CD4-positive, alpha-beta T cell treated with Interleukin-2 at 100 ng/mL for 4 hours (primary cell): ENCODE results near the gene IFI27L2.
"Not testable (repeated sequence)": the region's sequence is repeated elsewhere in the genome, so short reads cannot be mapped to it uniquely, and the experiment has no call there.

ENCODE experiments used
- DNase-seq: peaks from one replicate; pipeline ENCODE4 v3.0.0-alpha.2; 2020; ENCODE audit warnings: low spot score

Gene IFI27L2, protein sequence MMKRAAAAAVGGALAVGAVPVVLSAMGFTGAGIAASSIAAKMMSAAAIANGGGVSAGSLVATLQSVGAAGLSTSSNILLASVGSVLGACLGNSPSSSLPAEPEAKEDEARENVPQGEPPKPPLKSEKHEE

GRCh38 chr14:94129111-94129757 lies at the start of gene IFI27L2:
TSS of gene IFI27L2 (minus strand) at chr14:94129604. CDS start at chr14:94129564, 40 bp downstream.
- DNase-seq: peak; percentile 68

DNA sequence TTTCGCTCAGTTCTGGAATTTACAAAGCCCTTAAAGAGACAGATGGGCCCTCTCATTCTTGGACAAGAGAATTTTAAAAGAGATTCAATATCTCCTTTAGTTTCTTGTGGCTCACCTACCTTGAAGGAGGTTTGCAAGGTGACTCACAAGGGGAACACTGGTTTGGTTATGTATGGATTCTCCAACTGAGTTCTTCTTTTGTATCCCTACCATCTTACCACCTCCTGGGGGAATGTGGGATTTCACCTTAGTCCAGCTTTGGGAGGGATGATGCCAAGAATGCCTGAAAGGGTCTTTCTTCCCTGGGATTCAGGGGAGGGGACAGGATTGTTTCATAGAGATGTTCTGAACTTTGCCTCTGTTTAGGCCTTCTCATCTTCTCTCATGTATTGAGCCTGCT lies 48.4 kb upstream of the IFI27L2 start:
- no peak for DNase-seq

GRCh38 chr14:94176808-94177207 lies 47.4 kb upstream of the IFI27L2 start:
- no peak for DNase-seq

DNA sequence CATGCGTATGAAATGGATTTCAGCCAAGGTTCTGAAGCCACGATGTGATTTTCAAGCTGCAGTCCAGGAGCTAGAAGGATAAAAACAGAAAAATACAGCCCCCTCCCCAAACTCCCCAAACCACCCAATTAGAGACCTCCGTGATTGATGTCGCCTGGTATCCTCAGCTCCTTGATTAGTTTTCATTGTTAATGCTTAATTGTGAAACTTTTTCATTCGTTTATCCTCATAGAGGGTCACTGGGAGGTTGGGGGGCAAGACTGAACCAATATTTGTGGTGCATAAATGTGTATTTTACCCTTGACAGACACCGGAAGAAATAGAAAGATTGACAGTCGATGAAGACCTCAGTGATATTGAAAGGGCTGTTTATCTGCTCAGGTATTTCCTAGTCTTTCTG lies 46.3 kb upstream of the IFI27L2 start:
- no peak for DNase-seq

DNA sequence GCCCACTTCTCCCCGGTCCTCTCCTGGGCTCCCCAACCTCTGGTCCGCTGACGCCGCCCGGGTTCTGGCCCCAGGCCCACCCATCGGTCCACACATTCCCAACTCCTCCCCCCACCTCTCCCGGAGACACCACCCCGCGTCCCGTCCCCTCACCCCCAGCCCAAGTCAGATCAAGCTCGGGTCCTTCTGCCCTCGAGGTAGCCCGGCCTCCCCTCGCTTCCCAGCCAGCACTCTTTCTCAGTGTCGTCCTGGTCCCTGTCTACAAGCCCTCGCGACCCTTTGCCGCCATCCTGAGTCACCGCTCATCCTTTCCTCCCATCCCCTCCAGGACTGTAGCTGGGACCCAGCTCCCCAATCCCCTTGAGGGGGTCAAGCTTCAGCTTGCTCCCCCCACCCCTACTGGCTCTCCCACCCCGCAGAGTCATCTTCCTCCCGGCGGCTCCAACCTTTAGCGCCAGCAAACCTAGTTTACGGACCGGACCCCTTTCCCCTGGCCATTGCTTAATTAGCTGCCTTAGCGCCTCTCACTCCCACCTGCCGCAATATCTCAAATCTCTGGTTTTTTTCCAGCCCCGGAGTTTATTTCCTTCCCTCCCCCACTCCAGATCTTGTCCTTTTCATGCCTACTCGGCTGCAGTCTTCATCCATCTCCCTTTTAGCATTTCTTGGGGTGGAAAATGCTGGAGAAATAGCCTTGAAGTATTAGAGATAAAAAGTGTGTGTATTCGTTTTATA lies 45.8 kb upstream of the IFI27L2 start:
- DNase-seq: no peak

- DNase-seq: no peak
Observed at GRCh38 chr14:94174604-94175010, 45.2 kb upstream of the IFI27L2 start.

DNA sequence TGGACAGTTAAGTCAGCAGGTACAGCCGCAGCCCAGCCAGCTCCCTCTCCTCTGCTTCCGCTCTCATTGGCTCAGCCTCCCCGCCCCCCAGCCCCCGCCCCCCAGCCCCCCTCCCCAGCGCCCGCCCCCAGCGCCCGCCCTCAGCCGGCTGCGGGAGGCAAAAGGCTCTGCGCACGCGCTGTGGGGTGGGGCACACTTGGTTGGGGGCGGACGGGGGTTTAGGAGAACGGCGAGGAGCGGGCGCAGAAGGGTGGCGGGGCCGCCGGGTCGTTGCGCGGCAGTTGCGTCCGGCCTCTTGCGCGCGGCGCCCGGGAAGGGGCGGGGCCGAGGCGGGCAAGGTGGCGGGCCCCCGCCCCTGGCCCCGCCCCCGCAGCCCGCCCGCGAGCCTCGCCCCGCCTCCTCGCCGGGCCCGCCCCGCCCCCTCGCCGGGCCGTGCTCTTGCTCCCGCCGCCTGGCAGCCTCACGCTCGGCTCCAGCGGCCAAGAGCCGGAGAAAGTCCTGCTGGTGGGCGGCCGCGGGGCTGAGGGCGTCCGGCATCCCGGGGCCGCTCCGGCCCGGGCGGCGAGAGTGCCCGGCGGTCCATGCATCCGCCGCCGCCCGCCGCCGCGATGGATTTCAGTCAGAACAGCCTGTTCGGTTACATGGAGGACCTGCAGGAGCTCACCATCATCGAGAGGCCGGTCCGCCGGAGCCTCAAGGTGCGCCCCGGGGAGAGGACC lies 44.6 kb upstream of the IFI27L2 start, which contains the start of gene PPP4R4:
Gene PPP4R4, plus strand, starts transcription at position 438 of the 719 bp plus-strand sequence. Its CDS starts 144 bp downstream, at position 582.
- DNase-seq: peak; percentile 87

DNA sequence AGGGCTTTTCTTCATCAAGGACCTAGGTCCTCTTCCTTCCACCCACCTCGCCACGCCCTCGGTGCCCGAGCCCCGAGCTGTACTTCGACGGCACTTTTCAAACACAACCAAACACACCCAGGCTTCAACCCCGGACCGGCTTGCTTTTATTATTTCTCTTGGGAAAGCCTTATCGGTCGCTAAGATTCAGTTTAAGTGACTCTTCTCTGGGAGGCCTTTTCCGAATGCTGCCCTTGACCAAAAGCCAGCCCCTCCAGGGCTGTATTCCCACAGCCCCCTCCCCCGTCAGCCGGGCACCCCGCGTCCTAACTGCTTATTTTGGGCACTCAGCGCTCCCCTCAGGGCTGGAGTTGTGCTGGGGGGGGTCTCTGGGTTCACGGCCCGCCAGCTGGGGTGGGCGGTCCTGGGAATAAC lies 44.1 kb upstream of the IFI27L2 start:
- DNase-seq: no peak

DNA sequence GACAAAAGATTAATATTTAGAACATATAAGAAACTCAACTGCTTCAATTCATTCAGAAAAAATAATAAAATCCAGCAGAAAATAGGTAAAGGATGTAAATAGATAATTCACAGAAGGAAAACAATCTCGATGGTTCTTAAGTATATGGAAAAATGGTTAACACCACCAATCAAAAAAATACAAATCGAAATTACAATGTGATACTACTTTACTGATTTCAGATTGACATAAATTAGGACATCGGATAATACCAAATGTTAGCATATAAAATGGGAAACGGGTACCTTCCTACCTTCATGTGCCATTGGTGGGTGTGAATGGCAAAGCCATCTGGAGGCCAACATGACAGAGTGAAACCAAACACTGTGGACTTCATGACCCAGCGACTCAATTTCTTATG lies 43.1 kb upstream of the IFI27L2 start:
- no peak for DNase-seq

GRCh38 chr14:94171208-94171607 lies 41.8 kb upstream of the IFI27L2 start:
- DNase-seq: no peak

DNA sequence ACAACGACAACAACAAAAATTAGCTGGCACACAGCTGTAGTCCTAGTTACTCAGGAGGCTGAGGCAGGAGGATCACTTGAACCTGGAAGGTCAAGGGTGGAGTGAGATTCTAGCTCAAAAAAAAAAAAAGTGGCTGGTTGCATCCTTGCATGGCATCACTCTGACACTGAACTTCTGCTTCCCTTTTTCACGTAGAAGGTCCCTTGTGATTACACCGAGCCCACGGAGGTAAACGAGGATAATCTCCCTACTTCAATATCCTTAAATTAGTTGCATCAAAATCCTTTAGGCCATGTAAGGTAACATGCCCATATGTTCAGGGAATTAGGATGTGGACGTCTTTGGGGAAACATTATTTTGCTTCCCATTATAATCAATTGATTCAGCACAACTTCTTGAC lies 40.7 kb upstream of the IFI27L2 start:
- no peak for DNase-seq

GRCh38 chr14:94165744-94166143 lies 36.3 kb upstream of the IFI27L2 start:
- no peak for DNase-seq

- DNase-seq: no peak
Observed at GRCh38 chr14:94164685-94165431, 35.5 kb upstream of the IFI27L2 start.

GRCh38 chr14:94163796-94164195 lies 34.4 kb upstream of the IFI27L2 start:
- DNase-seq: no peak

GRCh38 chr14:94162466-94162865 lies 33.1 kb upstream of the IFI27L2 start:
- DNase-seq: no peak

DNA sequence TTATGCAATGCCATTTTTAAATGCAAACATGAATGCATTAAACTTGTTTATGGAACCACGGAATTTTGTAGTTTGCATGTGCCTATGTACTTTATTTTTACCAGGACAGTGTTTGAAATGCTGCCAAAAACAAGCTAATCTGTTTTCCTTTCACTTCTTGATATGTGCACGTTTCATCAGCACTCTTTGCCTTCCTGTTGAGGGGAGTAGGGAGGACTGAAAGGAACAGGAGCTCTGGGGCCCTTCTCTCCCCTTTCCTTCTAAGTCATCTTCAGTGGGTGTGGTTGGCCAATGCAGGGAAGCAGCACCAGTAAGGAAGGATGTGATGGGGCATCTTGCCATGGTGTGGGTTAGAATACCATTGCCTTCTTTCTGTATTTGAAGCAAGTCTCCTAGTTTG lies 32.6 kb upstream of the IFI27L2 start:
- no peak for DNase-seq

DNA sequence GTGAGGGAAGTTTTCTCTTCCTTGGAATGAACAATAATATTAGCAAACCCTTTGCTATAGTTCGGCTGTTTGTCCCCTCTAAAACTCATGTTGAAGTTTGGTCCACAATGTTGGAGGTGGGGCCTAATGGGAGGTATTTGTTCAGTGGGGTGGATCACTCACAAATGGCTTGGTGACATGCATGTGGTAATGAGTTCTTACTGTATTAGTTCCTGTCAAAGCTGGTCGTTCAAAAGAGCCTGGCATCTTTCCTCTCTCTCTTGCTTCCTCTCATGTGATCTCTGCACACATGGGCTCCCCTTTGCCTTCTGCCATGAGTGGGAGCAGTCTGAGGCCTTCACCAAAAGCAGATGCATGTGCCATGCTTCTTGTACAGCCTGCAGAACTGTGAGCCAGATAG lies 31.7 kb upstream of the IFI27L2 start:
- no peak for DNase-seq

- peak; percentile 27 for DNase-seq
Observed at GRCh38 chr14:94158239-94158883, 29.0 kb upstream of the IFI27L2 start.

DNA sequence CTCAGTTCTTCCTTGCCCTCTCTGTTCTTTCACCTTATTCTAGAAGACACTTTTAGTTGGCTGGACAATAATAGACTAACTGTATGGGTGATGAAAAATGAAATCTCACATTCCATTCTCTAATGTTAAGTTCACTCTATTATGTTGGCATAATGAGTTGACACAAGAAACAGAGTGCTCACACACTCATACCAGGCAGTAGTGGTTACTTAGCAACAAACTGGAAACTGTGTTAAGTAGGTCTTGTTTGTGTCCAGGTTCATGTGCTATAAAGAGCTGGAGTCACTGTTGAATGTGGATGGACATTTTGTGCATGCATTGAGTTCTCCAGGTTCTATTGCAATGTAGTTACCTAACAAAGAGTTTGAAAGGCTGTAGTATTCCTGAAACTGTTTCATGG lies 27.8 kb upstream of the IFI27L2 start:
- no peak for DNase-seq

- not testable (repeated sequence) for DNase-seq
Observed at GRCh38 chr14:94156143-94156542, 26.7 kb upstream of the IFI27L2 start.

- DNase-seq: no peak
Observed at GRCh38 chr14:94153750-94154342, 24.4 kb upstream of the IFI27L2 start.
